Measurements from ENCODE around the gene EPB42.

The EPB42 gene

DNA sequence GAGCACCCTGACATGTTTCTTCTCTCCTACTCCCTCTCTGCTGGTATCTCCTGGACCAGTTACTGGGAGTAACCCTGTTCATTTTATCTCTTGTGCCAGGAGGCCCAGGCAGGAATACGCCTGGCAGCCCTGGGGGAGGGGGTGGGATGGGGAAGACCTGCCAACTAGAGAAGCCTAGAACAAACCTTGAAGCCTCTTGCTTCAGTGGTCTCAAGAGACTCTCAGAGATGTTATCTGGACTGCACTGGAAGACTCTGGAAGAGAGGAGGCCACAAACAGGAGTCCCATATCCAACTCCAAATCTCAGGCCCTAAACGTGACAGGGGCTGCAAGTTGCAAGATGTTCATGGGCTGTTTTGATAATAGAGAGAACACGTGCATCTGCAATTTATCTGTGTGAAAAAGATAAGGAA, at the start of gene EPB42:
TSS of gene EPB42 (minus strand) at position 28 of the 413 bp plus-strand sequence. CDS start 193 bp downstream, outside the sequence.
- no peak for DNase-seq

DNA sequence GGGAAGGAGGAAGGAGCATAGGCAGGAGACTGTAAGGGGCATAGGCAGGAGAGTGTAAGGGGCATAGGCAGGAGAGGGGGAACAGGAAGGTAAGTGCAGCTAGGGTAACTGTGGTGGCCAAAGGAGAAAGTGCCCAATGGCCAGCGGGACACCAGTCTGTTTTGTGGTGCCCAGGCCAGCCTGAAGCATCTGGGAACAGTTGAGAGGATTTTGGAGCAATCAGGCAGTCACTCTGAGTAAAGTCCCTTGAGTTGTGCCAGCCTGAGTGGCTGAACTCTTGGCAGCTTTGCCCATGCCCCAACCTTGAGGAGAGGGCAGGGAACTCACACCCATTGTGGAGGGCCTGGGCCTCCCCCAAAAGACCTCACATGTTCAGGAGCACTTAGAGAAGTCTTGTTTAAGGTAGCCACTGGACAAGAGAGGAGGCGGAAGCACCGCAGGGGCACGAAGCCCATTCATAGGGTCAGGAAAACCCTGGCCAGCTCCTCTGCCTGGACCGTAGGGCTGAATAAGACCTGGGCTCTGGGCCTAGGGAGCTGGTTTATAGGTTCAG, 49.4 kb upstream of the EPB42 start:
- no peak for DNase-seq

DNA sequence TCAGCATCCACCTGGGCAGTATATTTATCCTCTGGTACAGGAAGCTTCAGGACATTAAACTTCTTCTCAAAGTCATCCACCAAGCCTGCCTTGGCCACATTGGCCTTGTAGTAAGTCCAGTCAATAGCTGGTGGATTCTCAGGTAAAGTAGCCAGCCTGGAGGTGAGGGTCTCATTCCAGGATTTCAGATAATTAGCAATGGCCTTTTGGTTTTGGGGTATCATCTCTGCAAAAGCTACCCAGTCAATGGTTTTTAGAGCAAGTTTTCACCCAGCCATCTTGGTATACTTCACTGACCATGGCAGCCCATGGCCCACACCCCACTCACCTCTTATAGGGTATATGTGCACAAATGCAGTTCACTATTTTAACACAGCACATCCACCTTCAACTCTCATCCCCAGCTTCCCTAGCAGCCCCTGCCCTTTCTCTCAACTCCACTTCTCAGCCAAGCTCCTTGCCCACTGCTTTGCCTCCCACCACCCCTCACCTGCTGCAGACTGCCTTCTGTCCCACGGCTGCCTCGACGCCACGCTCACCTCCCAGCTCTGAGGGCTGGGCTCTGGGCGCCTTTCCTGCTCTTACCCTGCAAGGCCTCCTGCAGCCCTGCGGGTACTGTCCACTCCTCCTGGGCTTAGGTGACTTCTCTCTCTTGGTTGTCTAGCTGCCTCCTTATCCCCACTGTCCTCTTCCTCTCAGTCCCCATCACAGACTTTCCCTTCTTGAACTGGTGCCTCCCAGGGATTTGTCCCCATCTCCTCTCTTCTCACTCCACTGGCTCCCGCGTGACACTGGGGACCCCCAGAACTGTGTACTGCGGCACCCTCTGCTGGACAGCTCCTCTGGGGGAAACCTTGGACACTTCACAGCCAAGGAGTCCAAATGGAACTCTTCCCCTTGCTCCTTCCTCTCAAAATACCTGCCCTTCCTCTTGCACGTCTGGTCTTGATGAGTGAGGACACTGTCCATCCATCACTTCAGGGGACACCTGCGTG, 47.6 kb upstream of the EPB42 start:
- peak; percentile 48 to 52 for DNase-seq

DNA sequence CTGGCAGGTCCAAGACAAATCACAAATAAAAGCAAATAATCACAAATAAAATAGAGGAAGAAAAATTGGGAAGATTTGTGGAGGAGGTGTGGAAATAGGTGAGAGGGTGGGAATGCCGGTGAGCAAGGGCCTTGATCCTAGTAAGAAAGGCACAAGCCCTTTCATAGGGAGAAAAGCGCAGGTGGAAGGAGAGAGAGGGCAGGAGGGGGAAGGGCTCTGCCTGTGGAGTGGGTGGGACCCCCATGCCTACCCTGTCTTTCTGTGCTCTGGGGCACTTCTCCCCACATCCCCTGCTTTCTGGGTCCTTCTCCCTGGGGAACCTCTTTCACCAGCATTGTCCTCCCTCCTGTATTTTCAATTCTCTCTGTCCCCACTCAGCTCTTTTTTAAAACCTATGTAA, 46.6 kb upstream of the EPB42 start:
- no peak for DNase-seq

GRCh38 chr15:43266834-43267233, 46.0 kb upstream of the EPB42 start, which contains the start of gene TGM5:
TSS of gene TGM5 (minus strand) at chr15:43266928. CDS start at chr15:43266849, 79 bp downstream.
- DNase-seq: peak in 1 of 2 experiments; percentile 6

- no peak for DNase-seq
Observed at GRCh38 chr15:43266386-43266785, 45.6 kb upstream of the EPB42 start.

DNA sequence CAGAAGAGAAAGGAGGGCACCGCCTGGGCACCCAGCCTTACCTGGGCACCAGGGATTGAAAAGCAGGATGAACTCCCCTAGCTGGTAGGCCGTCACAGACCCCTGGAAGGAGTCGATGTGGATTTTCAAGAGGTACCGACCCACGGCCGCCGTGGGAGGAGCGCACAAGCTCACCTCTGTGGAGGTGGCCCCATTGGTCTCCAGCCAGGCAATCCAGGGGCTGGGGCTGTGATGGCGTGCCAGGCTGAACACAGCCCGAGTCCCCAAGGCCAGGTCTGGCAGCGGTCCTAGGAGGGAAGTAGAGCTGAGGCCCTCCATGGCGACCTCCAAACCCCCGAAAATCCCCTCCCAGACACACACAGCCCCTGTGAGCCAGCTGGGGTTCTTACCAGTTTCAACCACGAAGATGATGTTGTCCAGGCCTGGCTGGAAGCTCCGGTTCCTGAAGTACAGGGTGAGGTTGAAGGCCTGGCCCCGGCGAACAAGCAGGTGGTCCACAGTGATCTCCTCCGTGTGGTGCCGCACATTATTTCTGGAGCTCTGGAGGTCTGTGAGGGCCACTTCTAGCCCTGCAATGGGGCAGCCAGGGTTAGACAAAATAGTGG, 39.3 kb upstream of the EPB42 start:
- DNase-seq: no peak

GRCh38 chr15:43258781-43259180, 38.0 kb upstream of the EPB42 start:
- no peak for DNase-seq

- DNase-seq: no peak
Observed at GRCh38 chr15:43256341-43256740, 35.5 kb upstream of the EPB42 start.

DNA sequence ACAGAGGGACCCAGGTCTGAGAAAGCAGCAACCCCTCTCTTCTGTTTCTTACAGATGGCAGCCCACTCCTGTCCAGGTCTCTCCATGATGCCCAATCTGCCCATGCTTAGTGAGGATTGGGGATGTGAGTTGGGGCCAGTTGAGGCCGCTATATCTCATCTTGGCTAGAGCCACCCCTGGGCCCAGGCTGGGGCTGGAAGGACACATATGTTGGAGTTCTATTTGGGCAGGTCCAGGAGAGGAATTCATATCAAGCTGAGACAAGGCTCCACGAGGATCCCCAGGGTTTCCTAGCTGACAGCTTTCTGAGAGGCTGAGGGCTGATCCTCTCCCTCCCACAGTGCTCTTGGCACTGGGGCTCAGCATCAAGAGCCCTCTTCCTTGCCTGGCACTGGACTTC, 34.6 kb upstream of the EPB42 start:
- no peak for DNase-seq

DNA sequence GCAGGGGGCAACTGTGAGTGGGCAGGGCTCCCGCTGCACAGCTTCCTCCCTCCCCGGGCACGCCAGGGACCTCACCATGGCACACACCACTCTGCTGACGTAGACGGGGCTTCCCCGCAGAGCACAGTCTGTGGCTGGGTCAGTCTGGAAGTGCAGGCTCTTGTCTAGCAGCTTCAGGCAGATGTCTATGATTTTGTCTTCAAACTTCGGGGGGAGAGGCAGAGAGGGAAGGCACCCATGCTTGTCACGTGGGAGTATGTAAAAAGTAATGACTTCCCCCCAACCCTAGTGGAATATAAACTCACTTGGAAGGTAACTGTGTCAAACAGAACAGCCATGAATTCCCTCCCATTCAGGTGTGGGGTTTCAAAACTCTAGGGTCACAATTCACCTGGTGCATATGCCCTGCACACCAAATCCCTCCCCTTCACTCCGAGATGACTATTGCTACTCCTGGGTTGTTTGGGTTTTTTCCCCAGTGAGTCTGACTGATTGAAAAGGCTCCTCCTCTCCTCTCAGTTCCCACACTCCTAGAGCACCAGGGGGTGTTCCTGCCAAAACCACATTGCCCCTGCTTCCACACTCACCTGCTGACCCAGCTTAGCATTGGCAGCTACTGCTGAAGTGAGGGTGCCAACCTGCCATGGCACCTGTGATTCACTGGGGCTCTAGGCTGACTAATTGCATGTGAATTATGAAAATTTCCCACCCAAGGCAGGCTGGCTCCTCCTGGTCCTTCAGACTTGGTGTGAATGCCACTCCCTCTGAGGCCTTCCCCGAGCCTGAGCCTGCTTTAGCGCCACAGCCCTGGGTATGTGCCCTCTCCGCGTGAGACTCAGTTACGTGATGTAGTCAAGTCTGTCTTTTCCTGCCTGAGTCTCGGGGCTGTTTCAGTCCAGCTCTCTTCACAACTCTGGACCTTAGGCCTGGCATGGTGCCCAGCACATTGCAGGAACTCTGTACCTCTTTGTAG, 32.9 kb upstream of the EPB42 start:
- peak; percentile 29 to 47 for DNase-seq

DNA sequence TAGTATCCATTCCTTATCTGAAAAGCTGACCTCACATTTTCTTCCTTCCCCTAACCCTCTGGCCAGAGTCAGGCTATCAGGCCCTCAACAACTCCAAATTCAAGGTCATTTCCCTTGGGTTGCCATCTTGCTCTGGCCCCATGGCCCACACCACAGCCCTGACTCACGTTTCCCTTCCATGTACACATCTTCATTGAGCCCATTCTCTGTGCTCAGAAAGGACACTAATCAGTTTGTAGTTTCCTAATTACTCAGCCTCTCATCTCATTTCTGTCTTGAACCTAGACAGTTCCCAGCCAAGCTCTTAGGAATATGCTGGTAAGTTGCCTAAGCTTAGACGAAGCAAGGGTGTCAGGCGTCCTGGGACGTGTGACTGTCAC, 31.0 kb upstream of the EPB42 start:
- peak; percentile 43 to 60 for DNase-seq

DNA sequence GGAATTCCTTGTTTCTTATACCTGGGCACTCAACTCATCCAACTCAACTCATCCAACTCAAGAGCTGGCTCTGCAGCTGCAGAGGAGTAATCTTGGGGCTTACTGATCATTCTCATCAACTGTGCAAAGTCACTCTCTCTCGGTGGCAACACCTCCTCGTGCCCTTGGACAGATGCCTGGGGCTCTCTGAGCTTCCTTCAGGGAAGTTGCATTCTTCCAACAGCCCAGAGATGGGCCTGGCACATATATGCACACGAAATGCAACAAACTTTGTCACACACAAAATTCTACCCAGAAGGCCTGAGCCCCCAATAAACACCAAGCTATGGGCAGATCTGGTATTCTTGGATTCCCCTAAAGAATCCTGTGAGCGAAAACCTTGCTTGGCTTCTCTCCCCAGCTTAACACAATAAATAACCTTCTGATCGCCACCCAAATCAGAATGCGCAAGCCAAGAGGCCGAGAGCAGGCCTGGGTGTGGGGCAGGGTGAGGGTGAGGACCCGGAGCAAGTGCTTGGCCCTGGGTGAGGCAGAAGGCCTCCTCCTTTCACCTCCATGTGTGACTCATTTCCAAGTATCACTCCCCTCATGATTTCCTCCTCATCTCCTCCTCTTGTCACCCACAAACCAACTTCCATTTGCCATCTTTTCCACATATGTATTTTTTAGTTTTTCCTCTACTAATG, 30.5 kb upstream of the EPB42 start:
- DNase-seq: peak; percentile 31 to 32

DNA sequence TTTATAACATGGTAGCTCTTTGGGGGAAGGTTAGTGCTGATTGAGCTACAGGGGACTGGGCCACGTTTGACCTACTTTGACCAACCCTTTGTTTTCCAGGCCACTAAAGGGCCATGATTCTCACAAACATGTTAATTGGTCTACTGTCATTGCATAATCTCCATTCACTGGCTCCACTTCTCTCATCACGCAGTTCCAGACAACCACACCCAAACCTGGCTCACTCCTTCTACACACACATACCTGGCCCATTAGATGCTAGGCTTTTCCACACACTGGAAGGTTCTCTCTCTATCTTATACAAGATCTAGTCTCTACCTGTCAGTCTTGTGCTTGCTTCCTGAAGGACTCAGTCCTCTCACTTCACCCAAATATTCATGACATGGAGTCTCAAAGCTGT, 30.0 kb upstream of the EPB42 start:
- DNase-seq: peak in 1 of 2 experiments; percentile 7

GRCh38 chr15:43249699-43250203, 28.9 kb upstream of the EPB42 start:
- peak; percentile 38 to 44 for DNase-seq

DNA sequence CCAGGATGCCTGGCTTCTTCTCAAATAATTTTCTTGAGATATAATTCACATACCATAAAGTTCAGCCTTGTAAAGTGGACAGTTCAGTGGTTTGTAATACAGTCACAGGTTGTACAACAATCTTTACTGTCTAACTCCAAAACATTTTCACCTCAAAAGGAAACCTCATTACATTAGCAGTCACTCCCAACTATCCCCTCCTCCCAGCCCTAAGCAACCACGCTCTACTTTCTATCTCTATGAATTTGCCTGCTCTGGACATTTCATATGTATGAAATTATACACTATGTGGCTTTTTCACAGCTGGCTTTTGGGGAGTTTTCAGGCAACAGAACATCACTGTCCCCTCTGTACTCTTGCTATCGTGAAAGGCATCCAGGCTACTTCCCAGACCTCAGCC, 28.4 kb upstream of the EPB42 start:
- DNase-seq: no peak

DNA sequence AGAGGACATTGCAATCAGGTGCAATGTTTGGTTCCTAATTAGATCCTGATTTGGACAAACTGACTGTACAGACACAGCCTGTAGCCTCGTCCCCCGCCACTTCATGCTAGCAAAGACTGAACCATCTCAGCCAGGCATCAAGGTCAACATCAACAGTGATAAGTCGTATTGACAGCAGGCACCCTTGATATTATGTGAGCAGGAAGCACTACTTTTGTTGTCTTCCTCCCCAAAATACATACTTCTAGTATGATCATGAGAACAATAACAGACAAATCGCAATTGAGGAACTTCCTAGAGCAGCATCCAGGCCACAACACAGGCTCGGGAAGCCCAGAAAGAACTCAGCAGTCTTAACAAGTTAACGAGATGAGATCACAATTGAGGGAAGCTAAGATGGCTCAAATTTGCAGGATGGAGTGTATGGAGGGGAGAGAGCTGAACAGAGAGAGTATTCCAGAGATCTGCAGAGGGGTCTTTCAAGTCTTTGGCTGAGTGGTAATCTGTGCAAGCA, 25.5 kb upstream of the EPB42 start:
- DNase-seq: peak in 1 of 2 experiments; percentile 4

DNA sequence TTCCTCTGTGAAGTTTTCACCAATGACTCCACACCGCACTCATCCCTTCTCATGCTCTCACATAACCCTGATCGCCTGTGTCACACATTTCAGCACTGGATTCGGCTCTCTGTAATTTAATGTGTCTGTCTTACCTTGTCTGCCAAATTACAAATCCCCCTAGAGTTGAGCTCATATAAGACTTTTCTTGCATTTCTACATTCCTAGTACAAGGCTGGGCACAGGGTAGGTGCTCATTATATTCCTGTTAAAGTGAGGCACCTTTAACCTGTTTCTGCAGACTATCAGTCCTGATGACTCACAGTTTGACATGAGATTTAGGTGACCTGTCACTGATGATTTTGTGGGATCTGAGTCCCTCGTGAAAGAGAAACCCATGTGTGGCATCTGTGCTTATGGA, 23.3 kb upstream of the EPB42 start:
- peak in 1 of 2 experiments; percentile 6 for DNase-seq

- no peak for DNase-seq
Observed at GRCh38 chr15:43243020-43243645, 22.3 kb upstream of the EPB42 start.

DNA sequence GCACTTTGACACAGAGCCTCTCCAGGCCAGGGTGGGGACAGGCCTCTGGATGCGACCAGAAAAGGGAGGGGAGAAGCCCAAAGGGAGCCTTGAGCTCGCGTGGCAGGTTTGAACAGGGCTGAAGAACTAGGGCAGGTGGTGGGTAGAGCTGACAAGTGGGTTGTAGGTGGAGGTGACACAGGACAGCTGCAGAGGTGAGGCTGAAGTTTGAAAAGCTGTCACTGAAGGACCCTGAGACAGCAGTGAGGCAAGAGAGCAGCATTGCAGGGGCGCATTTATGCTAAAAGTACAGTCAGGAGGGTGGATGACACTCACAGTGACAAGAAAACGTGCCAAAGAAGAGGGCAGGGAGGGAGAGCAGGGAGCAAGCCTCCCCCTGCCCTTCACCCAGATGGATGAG, 21.8 kb upstream of the EPB42 start:
- DNase-seq: no peak

- no peak for DNase-seq
Observed at GRCh38 chr15:43241100-43241499, 20.3 kb upstream of the EPB42 start.

Data from activated T-cell treated with anti-CD3 and anti-CD28 coated beads, Interleukin-2, amount 50 U/mL, for 48 hours (primary cell).